HepG2 (cell line): Measurements from ENCODE around the gene GRHPR. TPM values are rescaled to one million over a fixed set of nuclear protein-coding genes. Genes with fewer than 3 reads are reported as not detected.

ENCODE experiments used
- ATAC-seq: fragments of 200-7000 bp; cut with Tn5 transposase; 3 replicates; pipeline ENCODE4 v1.9.1; 2020; ENCODE audit warnings: mild to moderate bottlenecking, moderate library complexity
- BruUV-seq: library from RNA; stranded (reverse); fragments of 400-500 nt; replicated peaks from 2 replicates; lab custom pipeline; 2021; lab: Mats Ljungman, UMichigan
- CTCF ChIA-PET: fragments of 300-600 bp; formaldehyde crosslinking; extraction: SDS; loops from one replicate; lab custom pipeline; 2021; ENCODE audit warnings: low total read pairs, inconsistent platforms, low intra/inter-chr PET ratio; lab: Yijun Ruan, JAX
- POLR2A ChIA-PET: fragments of 350-600 bp; sonication (Branson Sonifier 250); formaldehyde crosslinking; loops from one replicate; lab custom pipeline; 2020; ENCODE audit warnings: antibody characterized with exemption, inconsistent platforms; lab: Yijun Ruan, JAX
- DNase-seq: peaks from one replicate; pipeline ENCODE4 v3.0.0-alpha.2; 2015; ENCODE audit warnings: low spot score
- FAIRE-seq: peaks from 3 replicates; lab custom pipeline; 2011; peaks lifted over from hg19 to GRCh38; lab: Jason Lieb, UNC
- H2AFZ ChIP-seq: one replicate; pipeline ENCODE4 v1.6.1; 2011; ENCODE audit warnings: low read length, inconsistent platforms
- H3K27ac ChIP-seq: fragments of 300-600 bp; 3 replicates; pipeline ENCODE4 v1.8.0; 2011; ENCODE audit warnings: mixed run types, mild to moderate bottlenecking, mixed read lengths, low read length, inconsistent platforms; ENCODE audit not compliant: insufficient read depth; ENCODE audit errors: extremely low read length
- H3K27me3 ChIP-seq, 2 experiments: fragments of 200-600 bp in 1 of 2; 2 replicates in 1 of 2; 3 replicates in 1 of 2; pipeline versions ENCODE4 v1.6.0 to v1.8.0; 2011; ENCODE audit warnings: low read length in 2 of 2, mild to moderate bottlenecking in 2 of 2, moderate library complexity in 2 of 2, inconsistent platforms in 1 of 2; ENCODE audit not compliant: insufficient read depth in 2 of 2, control insufficient read depth in 1 of 2
- H3K36me3 ChIP-seq, 2 experiments: fragments of 200-600 bp in 1 of 2; replicated peaks in 1 of 2; 2 replicates in 1 of 2; 3 replicates in 1 of 2; pipeline versions ENCODE4 v1.5.1 to v1.8.0; 2011; ENCODE audit warnings: low read length in 2 of 2, inconsistent platforms in 1 of 2; ENCODE audit not compliant: insufficient read depth in 2 of 2, control insufficient read depth in 1 of 2
- H3K4me1 ChIP-seq: 2 replicates; pipeline ENCODE4 v1.5.1; 2012; ENCODE audit warnings: low read length, inconsistent platforms; ENCODE audit not compliant: insufficient read depth
- H3K4me2 ChIP-seq: 2 replicates; pipeline ENCODE4 v1.6.0; 2011; ENCODE audit warnings: low read depth, low read length, inconsistent platforms
- H3K4me3 ChIP-seq, 3 experiments: fragments of 200-600 bp in 1 of 3; sonication (generic), shearing (Covaris generic) in 1 of 3; replicated peaks in 1 of 3; 2 replicates each; pipeline ENCODE4 v1.5.1; 2011 to 2016; ENCODE audit warnings: low read length in 3 of 3, inconsistent platforms in 2 of 3, low read depth in 2 of 3, mild to moderate bottlenecking in 2 of 3, control low read depth in 1 of 3, mixed read lengths in 1 of 3; ENCODE audit not compliant: insufficient read depth in 1 of 3
- H3K79me2 ChIP-seq: one replicate; pipeline ENCODE4 v1.6.1; 2011; ENCODE audit warnings: low read length, inconsistent platforms; ENCODE audit not compliant: insufficient read depth
- H3K9ac ChIP-seq: 2 replicates; pipeline ENCODE4 v1.6.0; 2011; ENCODE audit warnings: mild to moderate bottlenecking, low read depth, low read length, inconsistent platforms; ENCODE audit not compliant: insufficient read depth
- H3K9me3 ChIP-seq: 2 replicates; pipeline ENCODE4 v1.5.1; 2012; ENCODE audit warnings: mild to moderate bottlenecking, low read length
- H4K20me1 ChIP-seq: 2 replicates; pipeline ENCODE4 v1.6.0; 2011; ENCODE audit warnings: inconsistent platforms, mild to moderate bottlenecking, low read length, moderate library complexity; ENCODE audit not compliant: insufficient read depth
- CAMTA2 ChIP-seq: sonication (generic); formaldehyde crosslinking; IDR thresholded peaks from 2 replicates; pipeline ENCODE4 v1.4.0; 2020; ENCODE audit warnings: mild to moderate bottlenecking, missing genetic modification reagents, borderline replicate concordance
- CCDC6 ChIP-seq: sonication (generic); formaldehyde crosslinking; IDR thresholded peaks from 2 replicates; pipeline ENCODE4 v1.8.1; 2022; ENCODE audit warnings: mild to moderate bottlenecking, missing genetic modification reagents, moderate library complexity
- FOXC1 ChIP-seq: sonication (generic); formaldehyde crosslinking; IDR thresholded peaks from 2 replicates; pipeline ENCODE4 v1.8.0; 2022; ENCODE audit warnings: mild to moderate bottlenecking, missing genetic modification reagents, borderline replicate concordance
- GATAD1 ChIP-seq: IDR thresholded peaks from 2 replicates; pipeline ENCODE4 v1.6.1; 2016; ENCODE audit warnings: missing genetic modification reagents, missing compliant biosample characterization
- HNRNPUL1 ChIP-seq: fragments of 200-400 bp; formaldehyde crosslinking; IDR thresholded peaks from 2 replicates; pipeline ENCODE4 v1.6.1; 2017; ENCODE audit warnings: low read depth, mild to moderate bottlenecking, low read length, moderate library complexity
- HOXD1 ChIP-seq: sonication (generic); formaldehyde crosslinking; IDR thresholded peaks from 2 replicates; pipeline ENCODE4 v1.5.0; 2020; ENCODE audit warnings: missing genetic modification reagents
- JUN ChIP-seq: sonication (generic); formaldehyde crosslinking; IDR thresholded peaks from 2 replicates; pipeline ENCODE4 v1.4.0; 2020; ENCODE audit warnings: mild to moderate bottlenecking, missing genetic modification reagents
- KDM5B ChIP-seq: sonication (generic); formaldehyde crosslinking; IDR thresholded peaks from 2 replicates; pipeline ENCODE4 v1.4.0; 2020; ENCODE audit warnings: missing genetic modification reagents, mild to moderate bottlenecking, borderline replicate concordance
- MIXL1 ChIP-seq: IDR thresholded peaks from 2 replicates; pipeline ENCODE4 v1.6.1; 2016
- MXI1 ChIP-seq: IDR thresholded peaks from 3 replicates; pipeline ENCODE4 v1.6.1; 2012; ENCODE audit warnings: low read depth, low read length, inconsistent platforms, borderline replicate concordance
- NFATC3 ChIP-seq: sonication (generic); formaldehyde crosslinking; IDR thresholded peaks from 2 replicates; pipeline ENCODE4 v1.5.1; 2020; ENCODE audit warnings: mild to moderate bottlenecking, missing genetic modification reagents
- PITX1 ChIP-seq: sonication (generic); formaldehyde crosslinking; IDR thresholded peaks from 2 replicates; pipeline ENCODE4 v1.5.1; 2020; ENCODE audit warnings: mild to moderate bottlenecking, missing genetic modification reagents
- RFXAP ChIP-seq: sonication (generic); formaldehyde crosslinking; IDR thresholded peaks from 2 replicates; pipeline ENCODE4 v1.4.0; 2020; ENCODE audit warnings: missing genetic modification reagents, borderline replicate concordance
- SMYD3 ChIP-seq: sonication (generic); formaldehyde crosslinking; IDR thresholded peaks from 2 replicates; pipeline ENCODE4 v1.8.1; 2023; ENCODE audit warnings: mild to moderate bottlenecking, missing genetic modification reagents
- TCF7L2 ChIP-seq: IDR thresholded peaks from 2 replicates; pipeline ENCODE4 v1.6.1; 2011; ENCODE audit warnings: mild to moderate bottlenecking, low read depth, low read length, moderate library complexity
- ZBTB7A ChIP-seq: sonication (generic); formaldehyde crosslinking; IDR thresholded peaks from 2 replicates; pipeline ENCODE4 v1.8.0; 2022; ENCODE audit warnings: mild to moderate bottlenecking, missing genetic modification reagents
- ZFP36L1 ChIP-seq: sonication (generic); formaldehyde crosslinking; IDR thresholded peaks from 2 replicates; pipeline ENCODE4 v1.8.0; 2022; ENCODE audit warnings: mild to moderate bottlenecking, missing genetic modification reagents, moderate library complexity
- ZNF549 ChIP-seq: sonication (generic); formaldehyde crosslinking; IDR thresholded peaks from 2 replicates; pipeline ENCODE4 v1.5.0; 2020; ENCODE audit warnings: missing genetic modification reagents
- ZNF7 ChIP-seq: IDR thresholded peaks from 2 replicates; pipeline ENCODE4 v1.6.1; 2016; ENCODE audit warnings: missing biosample characterization, missing genetic modification reagents
- ZNF816 ChIP-seq: sonication (generic); formaldehyde crosslinking; IDR thresholded peaks from 2 replicates; pipeline ENCODE4 v1.8.0; 2022; ENCODE audit warnings: missing genetic modification reagents, mild to moderate bottlenecking, borderline replicate concordance
- WGBS: methylation state at CpG from one replicate; pipeline ENCODE4 v1.1.6; 2017; ENCODE audit warnings: low lambda C conversion rate; 5-methylcytosine and 5-hydroxymethylcytosine counted together
- in situ Hi-C: cut with HindIII; loops from 2 replicates; pipeline ENCODE4 v1.10.0; 2017; ENCODE audit warnings: low pct_unique_long_range_greater_than_20kb; ENCODE audit not compliant: extremely low pct_ligation_motif_present
- intact Hi-C: fragments of 100-400 bp; cut with micrococcal nuclease; formaldehyde crosslinking; loops from one replicate; pipeline ENCODE4 v1.10.0; 2022; ENCODE audit not compliant: unreplicated experiment
- polyA plus RNA-seq, 8 experiments: library from polyadenylated mRNA; depleted of rRNA in 3 of 8; stranded (reverse) in 7 of 8; unstranded in 1 of 8; fragments of >200 nt; fragmentation: Illumina TruSeq in 4 of 8; extraction: Trizol in 4 of 8; gene quantifications; 2 replicates each; pipeline versions ENCODE4 v1.2.1 to v1.2.3, GENCODE V29; 2011 to 2016; ENCODE audit warnings: low read depth in 4 of 8, missing spikeins in 1 of 8, mixed read lengths in 1 of 8; ENCODE audit not compliant: insufficient read depth in 1 of 8
- total RNA-seq, 5 experiments: library from RNA; depleted of rRNA; stranded (reverse); fragments of >200 nt; fragmentation: Illumina TruSeq; extraction: Trizol; gene quantifications; 2 replicates each; pipeline ENCODE4 v1.2.3, GENCODE V29; 2016; ENCODE audit warnings: low read depth in 1 of 5
- TF ChIP-seq, protein P1 (sequence below): sonication (generic); formaldehyde crosslinking; IDR thresholded peaks from 2 replicates; pipeline ENCODE4 v1.8.0; 2022; ENCODE audit warnings: mild to moderate bottlenecking, missing genetic modification reagents; ENCODE audit not compliant: insufficient replicate concordance
- TF ChIP-seq, protein P2 (sequence below): sonication (generic); formaldehyde crosslinking; IDR thresholded peaks from 2 replicates; pipeline ENCODE4 v1.5.0; 2020; ENCODE audit warnings: missing genetic modification reagents

Gene GRHPR
- total and polyA plus RNA-seq, 2 of the 13 experiments (the other 11 are each of a cell fraction or from before 2014, with no cell fraction given) = 113 to 115 TPM

- Histone ChIP-seq H3K4me3 (peak overlapping the region; percentile 77 to 95 (median 87)), H3K9ac (peak overlapping the region; percentile 95), H3K27me3 (no peaks in the 10 kb centered on the region; a peak in 1 of 5 replicates), H3K36me3 (no peaks in the 10 kb centered on the region), H3K4me2 (peak overlapping the region; percentile 80), H4K20me1 (peaks cover 18% of the 10 kb centered on the region), H3K79me2 (peaks cover 48% of the 10 kb centered on the region), H2AFZ (no peak overlapping the region), H3K27ac (peak overlapping the region; percentile 95), H3K4me1 (peaks cover 36% of the 10 kb centered on the region), H3K9me3 (no peaks in the 10 kb centered on the region)
- POLR2A ChIA-PET = interaction anchor here (0.6 to 2.5 kb wide), 16 partner anchors 8 to 560 kb away, joined by 3 to 34 read pairs (median 6); partner anchors contain the start of genes GRHPR, POLR1E and TOMM5
- no peak for FAIRE-seq
- 0% methylated on average over 16 of the region's 47 CpGs for WGBS
- intact Hi-C loops (loop anchor here (2.0 kb wide), 1 partner anchor 42 kb away; the partner anchor contains the start of gene GRHPR), in situ Hi-C loops (no loop called here)
- no peak for DNase-seq
- CTCF ChIA-PET = no interaction called here
- peak; percentile 55 for ATAC-seq
- BruUV-seq = no TSS peak
- TF ChIP-seq FOXC1 (no peak), MIXL1 (no peak), JUN (CRISPR knock-in tag) (no peak), ZNF816 (CRISPR knock-in tag) (no peak), ZNF7 (CRISPR knock-in tag) (no peak), MXI1 (peak; percentile 53; the same call in 2 of the 3 replicates), HNRNPUL1 (no peak), ZFP36L1 (CRISPR knock-in tag) (no peak), PITX1 (CRISPR knock-in tag) (no peak), HOXD1 (CRISPR knock-in tag) (no peak), NFATC3 (no peak), CAMTA2 (no peak), TCF7L2 (no peak), KDM5B (peak; percentile 91), GATAD1 (CRISPR knock-in tag) (peak; percentile 15; the same call in 1 of the 2 replicates), CCDC6 (CRISPR knock-in tag) (no peak), ZBTB7A (CRISPR knock-in tag) (no peak), ZNF549 (CRISPR knock-in tag) (no peak), RFXAP (CRISPR knock-in tag) (0 out of 2 replicates have a peak, but pooled peaks have one; percentile 49), SMYD3 (CRISPR knock-in tag) (no peak)
- TF ChIP-seq, protein P1, sequence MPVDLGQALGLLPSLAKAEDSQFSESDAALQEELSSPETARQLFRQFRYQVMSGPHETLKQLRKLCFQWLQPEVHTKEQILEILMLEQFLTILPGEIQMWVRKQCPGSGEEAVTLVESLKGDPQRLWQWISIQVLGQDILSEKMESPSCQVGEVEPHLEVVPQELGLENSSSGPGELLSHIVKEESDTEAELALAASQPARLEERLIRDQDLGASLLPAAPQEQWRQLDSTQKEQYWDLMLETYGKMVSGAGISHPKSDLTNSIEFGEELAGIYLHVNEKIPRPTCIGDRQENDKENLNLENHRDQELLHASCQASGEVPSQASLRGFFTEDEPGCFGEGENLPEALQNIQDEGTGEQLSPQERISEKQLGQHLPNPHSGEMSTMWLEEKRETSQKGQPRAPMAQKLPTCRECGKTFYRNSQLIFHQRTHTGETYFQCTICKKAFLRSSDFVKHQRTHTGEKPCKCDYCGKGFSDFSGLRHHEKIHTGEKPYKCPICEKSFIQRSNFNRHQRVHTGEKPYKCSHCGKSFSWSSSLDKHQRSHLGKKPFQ = no peak
- TF ChIP-seq, protein P2, sequence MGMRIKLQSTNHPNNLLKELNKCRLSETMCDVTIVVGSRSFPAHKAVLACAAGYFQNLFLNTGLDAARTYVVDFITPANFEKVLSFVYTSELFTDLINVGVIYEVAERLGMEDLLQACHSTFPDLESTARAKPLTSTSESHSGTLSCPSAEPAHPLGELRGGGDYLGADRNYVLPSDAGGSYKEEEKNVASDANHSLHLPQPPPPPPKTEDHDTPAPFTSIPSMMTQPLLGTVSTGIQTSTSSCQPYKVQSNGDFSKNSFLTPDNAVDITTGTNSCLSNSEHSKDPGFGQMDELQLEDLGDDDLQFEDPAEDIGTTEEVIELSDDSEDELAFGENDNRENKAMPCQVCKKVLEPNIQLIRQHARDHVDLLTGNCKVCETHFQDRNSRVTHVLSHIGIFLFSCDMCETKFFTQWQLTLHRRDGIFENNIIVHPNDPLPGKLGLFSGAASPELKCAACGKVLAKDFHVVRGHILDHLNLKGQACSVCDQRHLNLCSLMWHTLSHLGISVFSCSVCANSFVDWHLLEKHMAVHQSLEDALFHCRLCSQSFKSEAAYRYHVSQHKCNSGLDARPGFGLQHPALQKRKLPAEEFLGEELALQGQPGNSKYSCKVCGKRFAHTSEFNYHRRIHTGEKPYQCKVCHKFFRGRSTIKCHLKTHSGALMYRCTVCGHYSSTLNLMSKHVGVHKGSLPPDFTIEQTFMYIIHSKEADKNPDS = 0 out of 2 replicates have a peak, but pooled peaks have one; percentile 50
Measured at GRCh38 chr9:37464426-37465248, 42.1 kb downstream of the GRHPR start.
